Daoy (cell line): ENCODE results near the gene SRPRA. TPM values are rescaled to one million over a fixed set of nuclear protein-coding genes. Genes with fewer than 3 reads are reported as not detected.
"Not testable (repeated sequence)": the region's sequence is repeated elsewhere in the genome, so short reads cannot be mapped to it uniquely, and the experiment has no call there.

Source experiments
- DNase-seq: peaks from one replicate; pipeline ENCODE4 v3.0.0-alpha.2; 2015; ENCODE audit warnings: low read depth
- total RNA-seq: library from RNA; depleted of rRNA; stranded (reverse); fragments of >200 nt; shearing (Covaris generic); gene quantifications from 2 replicates; pipeline ENCODE4 v1.2.3, GENCODE V29; 2014; rRNA removed

The SRPRA gene
- 101 and 102 TPM in 2 replicates for total RNA-seq

GRCh38 chr11:126268708-126269579 is at the start of gene SRPRA, which contains the start of gene FOXRED1:
TSS of gene SRPRA (minus strand) at chr11:126268895. CDS start at chr11:126268804, 91 bp downstream.
TSS of gene FOXRED1 (plus strand) at chr11:126269154. CDS start at chr11:126269207, 53 bp downstream.
- peak; percentile 99 for DNase-seq

- DNase-seq = peak; percentile 90
These were observed 49.3 kb upstream of the SRPRA start for GRCh38 chr11:126317756-126318573.

GRCh38 chr11:126317432-126317755 is 48.7 kb upstream of the SRPRA start:
- DNase-seq = no peak

GRCh38 chr11:126313826-126314225 is 45.1 kb upstream of the SRPRA start:
- no peak for DNase-seq

- no peak for DNase-seq
These were observed 44.3 kb upstream of the SRPRA start for GRCh38 chr11:126312961-126313360.

GRCh38 chr11:126311401-126312291 is 43.0 kb upstream of the SRPRA start:
- DNase-seq = no peak

GRCh38 chr11:126310992-126311310 is 42.3 kb upstream of the SRPRA start:
- no peak for DNase-seq

GRCh38 chr11:126310200-126310991 is 41.7 kb upstream of the SRPRA start:
- peak; percentile 74 for DNase-seq

- DNase-seq = not testable (repeated sequence)
These were observed 40.1 kb upstream of the SRPRA start for GRCh38 chr11:126308771-126309170.

- no peak for DNase-seq
These were observed 39.6 kb upstream of the SRPRA start for GRCh38 chr11:126308271-126308671.

- peak; percentile 49 for DNase-seq
These were observed 39.0 kb upstream of the SRPRA start for GRCh38 chr11:126307706-126308105.

- DNase-seq = no peak
These were observed 37.0 kb upstream of the SRPRA start for GRCh38 chr11:126305699-126306098.

GRCh38 chr11:126304457-126305075 is 35.9 kb upstream of the SRPRA start:
- no peak for DNase-seq

GRCh38 chr11:126303623-126304456 is 35.1 kb upstream of the SRPRA start, which contains the start of gene DCPS:
TSS of gene DCPS (plus strand) at chr11:126304060. CDS start at chr11:126304081, 21 bp downstream.
- DNase-seq = peak; percentile 95

- DNase-seq = no peak
These were observed 28.3 kb upstream of the SRPRA start for GRCh38 chr11:126297004-126297403.

- DNase-seq = no peak
These were observed 25.0 kb upstream of the SRPRA start for GRCh38 chr11:126293726-126294125.

GRCh38 chr11:126290887-126291286 is 22.2 kb upstream of the SRPRA start:
- DNase-seq = no peak

GRCh38 chr11:126288237-126288636 is 19.5 kb upstream of the SRPRA start:
- no peak for DNase-seq

- DNase-seq = peak; percentile 94
These were observed 16.1 kb upstream of the SRPRA start for GRCh38 chr11:126284829-126285228.
